Cardiac muscle cell (in vitro differentiated cells and primary cell): ENCODE results near the gene PTBP3. TPM values are rescaled to one million over a fixed set of nuclear protein-coding genes. Genes with fewer than 3 reads are reported as not detected.
"Not testable (repeated sequence)": the region's sequence is repeated elsewhere in the genome, so short reads cannot be mapped to it uniquely, and the experiment has no call there.

ENCODE experiments used
- DNase-seq, 2 donors: peaks; one replicate each; pipeline versions ENCODE4 v3.0.0 to v3.0.0-alpha.2; 2010 to 2017; ENCODE audit warnings: low read depth in 1 of 2, low spot score in 1 of 2
- H3K27ac ChIP-seq: fragments of 200-600 bp; sonication (generic); 2 replicates; pipeline ENCODE4 v1.5.1; 2016
- H3K27me3 ChIP-seq: fragments of 200-600 bp; sonication (generic); 2 replicates; pipeline ENCODE4 v1.6.0; 2016; ENCODE audit warnings: control low read depth
- H3K36me3 ChIP-seq: fragments of 200-600 bp; sonication (generic); 2 replicates; pipeline ENCODE4 v1.5.1; 2016; ENCODE audit warnings: control low read depth
- H3K4me1 ChIP-seq: fragments of 200-600 bp; sonication (generic); 2 replicates; pipeline ENCODE4 v1.8.1; 2017; ENCODE audit warnings: low read depth, mild to moderate bottlenecking, mixed run types
- H3K4me3 ChIP-seq: fragments of 200-600 bp; sonication (generic); 2 replicates; pipeline ENCODE4 v1.5.1; 2016; ENCODE audit warnings: mild to moderate bottlenecking
- H3K9me3 ChIP-seq: fragments of 200-600 bp; sonication (generic); 2 replicates; pipeline ENCODE4 v1.5.1; 2017; ENCODE audit warnings: low read depth, mild to moderate bottlenecking, control low read depth
- polyA plus RNA-seq: library from polyadenylated mRNA; unstranded; fragments of >200 nt; fragmentation: Nextera tagmentation; extraction: Ambion mirVana; gene quantifications from 2 replicates; pipeline ENCODE4 v1.2.1, GENCODE V29; 2016
- total RNA-seq: library from RNA; depleted of rRNA; stranded (reverse); fragments of >200 nt; gene quantifications from 2 replicates; pipeline ENCODE4 v1.2.3, GENCODE V29; 2016
- TF ChIP-seq, protein P1 (sequence below): IDR thresholded peaks from 2 replicates; pipeline ENCODE4 v1.5.1; 2012; ENCODE audit warnings: low read depth, mild to moderate bottlenecking, low read length

PTBP3 gene
- total and polyA plus RNA-seq, 2 experiments from 2014 or later: 6.2 to 15.5 TPM

DNA sequence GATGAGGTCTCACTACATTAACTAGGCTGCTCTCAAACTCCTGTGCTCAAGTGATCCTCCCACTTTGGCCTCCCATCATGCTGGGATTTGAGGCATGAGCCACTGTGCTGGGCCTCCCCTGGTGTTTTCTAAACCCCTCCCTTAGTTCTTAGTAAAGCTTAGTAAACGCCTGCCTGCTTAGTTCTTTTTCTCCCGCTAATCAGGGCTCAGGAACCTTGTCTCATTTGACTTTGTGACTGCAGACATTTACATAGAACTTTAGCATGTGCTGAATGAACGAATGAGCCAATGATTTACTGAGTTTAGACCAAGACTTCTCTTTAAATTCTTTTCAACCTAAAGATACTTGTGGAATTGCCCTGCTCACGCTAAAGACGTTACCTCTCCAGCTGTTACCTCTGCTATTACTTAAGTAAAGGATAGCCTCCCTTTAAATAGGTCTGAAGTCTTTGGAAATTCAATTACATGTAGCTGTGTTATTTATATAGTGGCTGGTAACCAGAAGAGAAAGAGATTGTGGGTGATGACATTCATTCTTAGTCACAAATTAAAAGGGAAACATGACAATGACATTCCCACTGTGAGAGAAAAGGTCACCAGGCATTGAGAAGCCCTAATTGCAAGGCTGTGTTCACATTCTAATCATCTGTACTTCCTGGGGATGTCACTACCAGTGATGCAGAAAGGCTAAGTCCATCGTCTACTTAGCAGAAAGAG is 139.7 kb downstream of the PTBP3 start:
- Histone ChIP-seq H3K9me3 (no peaks in the 10 kb centered on the region), H3K36me3 (no peaks in the 10 kb centered on the region), H3K4me1 (no peaks in the 10 kb centered on the region), H3K4me3 (no peak overlapping the region), H3K27ac (no peak overlapping the region), H3K27me3 (no peaks in the 10 kb centered on the region)
- TF ChIP-seq, protein P1, sequence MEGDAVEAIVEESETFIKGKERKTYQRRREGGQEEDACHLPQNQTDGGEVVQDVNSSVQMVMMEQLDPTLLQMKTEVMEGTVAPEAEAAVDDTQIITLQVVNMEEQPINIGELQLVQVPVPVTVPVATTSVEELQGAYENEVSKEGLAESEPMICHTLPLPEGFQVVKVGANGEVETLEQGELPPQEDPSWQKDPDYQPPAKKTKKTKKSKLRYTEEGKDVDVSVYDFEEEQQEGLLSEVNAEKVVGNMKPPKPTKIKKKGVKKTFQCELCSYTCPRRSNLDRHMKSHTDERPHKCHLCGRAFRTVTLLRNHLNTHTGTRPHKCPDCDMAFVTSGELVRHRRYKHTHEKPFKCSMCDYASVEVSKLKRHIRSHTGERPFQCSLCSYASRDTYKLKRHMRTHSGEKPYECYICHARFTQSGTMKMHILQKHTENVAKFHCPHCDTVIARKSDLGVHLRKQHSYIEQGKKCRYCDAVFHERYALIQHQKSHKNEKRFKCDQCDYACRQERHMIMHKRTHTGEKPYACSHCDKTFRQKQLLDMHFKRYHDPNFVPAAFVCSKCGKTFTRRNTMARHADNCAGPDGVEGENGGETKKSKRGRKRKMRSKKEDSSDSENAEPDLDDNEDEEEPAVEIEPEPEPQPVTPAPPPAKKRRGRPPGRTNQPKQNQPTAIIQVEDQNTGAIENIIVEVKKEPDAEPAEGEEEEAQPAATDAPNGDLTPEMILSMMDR: no peak
- no peak for DNase-seq

DNA sequence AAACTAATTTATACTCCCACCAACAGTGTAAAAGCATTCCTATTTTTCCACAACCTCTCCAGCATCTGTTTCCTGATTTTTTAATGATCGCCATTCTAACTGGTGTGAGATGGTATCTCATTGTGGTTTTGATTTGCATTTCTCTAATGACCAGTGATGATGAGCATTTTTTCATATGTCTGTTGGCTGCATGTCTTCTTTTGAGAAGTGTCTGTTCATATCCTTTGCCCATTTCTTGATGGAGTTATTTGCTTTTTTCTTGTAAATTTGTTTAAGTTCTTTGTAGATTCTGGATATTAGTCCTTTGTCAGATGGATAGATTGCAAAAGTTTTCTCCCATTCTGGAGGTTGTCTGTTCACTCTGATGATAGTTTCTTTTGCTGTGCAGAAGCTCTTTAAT is 143.1 kb downstream of the PTBP3 start:
- H3K9me3 ChIP-seq, H3K4me1 ChIP-seq, H3K27me3 ChIP-seq, H3K4me3 ChIP-seq, DNase-seq, H3K27ac ChIP-seq, H3K36me3 ChIP-seq: not testable (repeated sequence)

DNA sequence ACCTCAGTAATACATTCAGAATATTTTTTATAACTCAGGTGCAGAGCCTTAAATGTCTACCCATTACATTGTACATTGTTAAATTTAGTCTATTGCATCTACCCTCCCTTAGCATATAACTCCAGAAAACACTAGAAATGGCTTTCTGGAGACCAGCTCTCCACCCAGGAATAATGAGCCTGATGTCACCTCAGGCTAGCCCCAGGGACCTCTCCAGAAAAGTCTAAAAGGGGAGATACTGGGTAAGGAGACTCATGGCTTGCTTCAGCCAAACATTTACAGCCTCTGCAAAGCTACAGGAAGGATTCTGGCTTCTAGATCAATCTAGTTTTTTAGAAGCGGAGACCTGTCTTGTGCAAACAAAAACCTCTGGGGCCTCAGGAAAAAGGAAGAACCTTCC is 144.5 kb downstream of the PTBP3 start:
- H3K36me3 ChIP-seq: no peaks in the 10 kb centered on the region
- H3K9me3 ChIP-seq: no peaks in the 10 kb centered on the region
- H3K27me3 ChIP-seq: no peaks in the 10 kb centered on the region
- H3K4me3 ChIP-seq: no peak overlapping the region
- TF ChIP-seq, protein P1: no peak
- no peak overlapping the region for H3K27ac ChIP-seq
- H3K4me1 ChIP-seq: no peaks in the 10 kb centered on the region
- DNase-seq: no peak

DNA sequence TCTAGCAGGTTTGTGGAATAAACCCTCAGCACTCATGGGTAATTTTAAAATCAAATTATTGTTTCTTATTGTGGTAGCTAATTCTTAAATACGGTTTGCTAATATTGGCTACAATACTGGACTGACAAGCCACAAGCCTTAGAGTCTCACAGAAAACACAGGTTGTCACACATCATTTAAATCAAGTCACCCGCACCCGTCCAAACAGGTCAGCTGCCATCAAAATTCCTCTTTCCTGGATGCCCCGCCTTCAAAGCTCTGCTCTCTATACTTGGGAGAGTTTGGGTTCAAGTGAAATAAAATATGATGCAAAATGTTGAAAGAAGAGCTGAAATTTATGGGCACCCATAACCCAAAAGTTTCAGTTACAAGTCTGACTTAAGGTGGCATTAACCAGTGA is 146.0 kb downstream of the PTBP3 start:
- Histone ChIP-seq H3K36me3 (no peaks in the 10 kb centered on the region), H3K27ac (no peak overlapping the region), H3K4me3 (no peak overlapping the region), H3K9me3 (no peaks in the 10 kb centered on the region), H3K27me3 (no peaks in the 10 kb centered on the region), H3K4me1 (no peaks in the 10 kb centered on the region)
- TF ChIP-seq, protein P1: no peak
- no peak for DNase-seq

DNA sequence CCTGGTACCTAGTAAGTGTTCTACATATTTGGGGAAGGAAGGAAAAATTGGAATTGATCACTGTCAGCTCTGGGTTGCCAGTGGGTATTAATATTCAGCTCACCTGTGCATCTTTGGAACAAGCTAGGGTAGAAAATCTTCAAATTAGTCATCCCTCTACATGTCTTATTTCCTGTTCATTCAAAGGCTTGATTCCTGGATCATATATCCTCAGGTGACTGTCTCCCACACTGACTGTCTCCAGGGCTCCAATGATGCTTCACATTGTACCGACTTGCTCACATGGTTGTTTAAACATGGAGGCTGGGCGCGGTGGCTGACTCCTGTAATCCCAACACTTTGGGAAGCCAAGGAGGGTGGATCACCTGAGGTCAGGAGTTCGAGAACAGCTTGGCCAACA is 146.7 kb downstream of the PTBP3 start:
- Histone ChIP-seq H3K4me3 (no peak overlapping the region), H3K36me3 (no peaks in the 10 kb centered on the region), H3K27ac (no peak overlapping the region), H3K27me3 (no peaks in the 10 kb centered on the region), H3K4me1 (no peaks in the 10 kb centered on the region), H3K9me3 (no peaks in the 10 kb centered on the region)
- TF ChIP-seq, protein P1: no peak
- DNase-seq: no peak

DNA sequence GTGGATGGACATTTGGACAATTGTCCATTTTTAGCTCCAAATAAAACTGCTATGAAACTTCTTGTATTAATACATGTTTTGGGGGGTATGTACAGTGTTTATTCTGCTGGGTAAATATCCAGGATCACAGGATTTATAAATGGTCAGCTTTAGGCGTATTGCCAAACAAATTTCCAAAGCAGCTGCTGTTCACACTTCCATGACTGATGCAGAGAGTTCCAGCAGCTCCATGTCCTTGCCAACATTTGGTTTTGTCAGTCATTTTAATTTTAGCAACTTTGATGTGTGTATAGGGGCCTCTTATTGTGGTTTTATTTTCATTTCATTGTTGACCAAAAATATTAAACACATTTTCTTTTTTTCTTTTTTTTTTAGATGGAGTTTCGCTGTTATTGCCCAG is 148.5 kb downstream of the PTBP3 start:
- no peak overlapping the region for H3K27ac ChIP-seq
- no peak for DNase-seq
- no peaks in the 10 kb centered on the region for H3K4me1 ChIP-seq
- no peaks in the 10 kb centered on the region for H3K9me3 ChIP-seq
- no peaks in the 10 kb centered on the region for H3K27me3 ChIP-seq
- TF ChIP-seq, protein P1: no peak
- H3K36me3 ChIP-seq: no peaks in the 10 kb centered on the region
- H3K4me3 ChIP-seq: no peak overlapping the region
